Measurements from ENCODE around the gene CCDC112. TPM values are rescaled to one million over a fixed set of nuclear protein-coding genes. Genes with fewer than 3 reads are reported as not detected.

CCDC112 gene
- total RNA-seq, 2 experiments from 2014 or later, result 3.1 to 3.9 TPM

- Mint-ChIP-seq H3K36me3 (ENCODE audit: low read depth) (no peaks in the 10 kb centered on the region), H3K27ac (no peak overlapping the region), H3K4me1 (ENCODE audit: low read depth) (peaks cover 11% of the 10 kb centered on the region), H3K9me3 (peaks cover under 1% of the 10 kb centered on the region), H3K27me3 (no peaks in the 10 kb centered on the region), H3K4me3 (peak overlapping the region; percentile 74)
- TF ChIP-seq CTCF (IDR thresholded peaks at IDR 0.05), result no peak
- CTCF ChIA-PET, result interaction anchor here (1.1 to 2.0 kb wide), 2 partner anchors 12 to 277 kb away, joined by 6 to 7 read pairs; no protein-coding TSS in a partner anchor
- Histone ChIP-seq H3K27ac (ENCODE audit: low read depth in 1 of 2, low read length in 2 of 2) (no peak overlapping the region), H3K4me1 (ENCODE audit: insufficient read depth, low read length) (peaks cover 12% of the 10 kb centered on the region), H3K9me3 (ENCODE audit: control insufficient read depth in 1 of 2, insufficient read depth in 1 of 2, low read length in 2 of 2) (peaks cover 0 to 1% of the 10 kb centered on the region in 2 experiments), H3K4me3 (ENCODE audit: low read length) (peak overlapping the region; percentile 28), H3K27me3 (ENCODE audit: control insufficient read depth in 1 of 2, insufficient read depth in 2 of 2, low read length in 2 of 2) (no peaks in the 10 kb centered on the region), H3K36me3 (ENCODE audit: insufficient read depth, low read length) (no peaks in the 10 kb centered on the region)
- intact Hi-C loops (cut with DNase I, micrococcal nuclease), result loop anchor here in 1 of 2 experiments (2.0 to 5.0 kb wide), 4 partner anchors 130 to 785 kb away; partner anchors contain the start of genes AP3S1, ATG12, FEM1C and TRIM36
- ATAC-seq (ENCODE audit: poor library complexity) (no peak), DNase-seq (no peak)
- POLR2A ChIA-PET, result interaction anchor here (0.6 to 4.6 kb wide), 10 partner anchors 8 to 789 kb away, joined by 3 to 33 read pairs (median 6); partner anchors contain the start of genes AP3S1, ATG12, COMMD10 and FEM1C
Measured at GRCh38 chr5:115297031-115297430, 577 bp upstream of the CCDC112 start.

DNA sequence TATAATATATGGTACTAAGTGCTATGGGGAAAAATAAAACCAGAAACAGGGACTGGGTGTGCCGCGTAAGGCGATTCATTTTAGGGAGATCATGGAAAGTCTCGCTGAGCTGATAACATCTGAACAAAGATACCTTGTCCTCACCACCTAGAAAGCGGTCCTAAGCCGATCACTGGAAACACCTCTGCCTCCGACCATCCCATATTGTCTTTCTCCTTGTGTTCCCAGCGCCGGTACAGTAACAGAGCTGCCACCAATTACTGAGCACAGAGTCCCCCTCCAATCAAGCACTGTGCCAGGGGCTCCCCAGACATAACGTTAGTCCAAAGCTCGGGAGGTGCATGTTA lies 704 bp downstream of the CCDC112 start:
- ATAC-seq (ENCODE audit: poor library complexity) (no peak), DNase-seq (no peak)
- intact Hi-C loops (cut with DNase I, micrococcal nuclease), result loop anchor here in 1 of 2 experiments (2.0 to 5.0 kb wide), 5 partner anchors 31 to 787 kb away; partner anchors contain the start of genes AP3S1, ATG12, FEM1C and TRIM36
- peak overlapping the region; percentile 10 for H3K27ac Mint-ChIP-seq
- Histone ChIP-seq H3K4me3 (ENCODE audit: low read length) (peak overlapping the region; percentile 55), H3K36me3 (ENCODE audit: insufficient read depth, low read length) (no peaks in the 10 kb centered on the region), H3K27me3 (ENCODE audit: control insufficient read depth in 1 of 2, insufficient read depth in 2 of 2, low read length in 2 of 2) (no peaks in the 10 kb centered on the region), H3K4me1 (ENCODE audit: insufficient read depth, low read length) (peaks cover 12% of the 10 kb centered on the region), H3K9me3 (ENCODE audit: control insufficient read depth in 1 of 2, insufficient read depth in 1 of 2, low read length in 2 of 2) (peaks cover 0 to 4% of the 10 kb centered on the region in 2 experiments), H3K27ac (ENCODE audit: low read depth in 1 of 2, low read length in 2 of 2) (no peak overlapping the region)
- H3K9me3 Mint-ChIP-seq, result peaks cover 2% of the 10 kb centered on the region
- no peaks in the 10 kb centered on the region for H3K36me3 Mint-ChIP-seq (ENCODE audit: low read depth)
- H3K4me1 Mint-ChIP-seq (ENCODE audit: low read depth), result peaks cover 11% of the 10 kb centered on the region
- H3K4me3 Mint-ChIP-seq, result peak overlapping the region; percentile 87
- POLR2A ChIA-PET, result interaction anchor here (0.7 to 4.6 kb wide), 12 partner anchors 9 to 789 kb away, joined by 3 to 33 read pairs (median 6); partner anchors contain the start of genes AP3S1, ATG12, COMMD10 and FEM1C
- TF ChIP-seq CTCF (IDR thresholded peaks at IDR 0.05), result no peak
- CTCF ChIA-PET, result interaction anchor here (0.9 to 2.0 kb wide), 3 partner anchors 8 to 33 kb away, joined by 3 to 7 read pairs (median 3); partner anchors contain the start of gene PGGT1B
- no peaks in the 10 kb centered on the region for H3K27me3 Mint-ChIP-seq

DNA sequence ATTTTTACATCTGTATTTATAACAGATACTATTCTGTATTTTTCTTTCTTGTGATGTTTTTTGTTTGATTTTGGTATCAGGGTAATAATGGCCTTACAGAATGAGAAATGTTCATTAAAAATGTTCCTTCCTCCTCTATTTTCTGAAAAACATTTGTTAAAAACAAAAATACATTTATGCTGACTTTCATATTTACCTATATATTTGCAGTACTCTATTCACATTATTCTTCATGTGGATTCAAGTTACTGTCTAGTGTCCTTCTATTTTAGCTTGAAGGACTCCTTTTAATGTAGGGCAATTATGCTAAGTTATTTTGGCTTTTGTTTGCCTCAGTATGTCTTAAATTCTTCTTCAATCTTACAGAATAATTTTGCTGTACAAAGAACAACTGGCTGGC lies 5.1 kb downstream of the CCDC112 start:
- ChIA-PET CTCF (no interaction called here), POLR2A (no interaction called here)
- H3K27ac ChIP-seq (ENCODE audit: low read depth in 1 of 2, low read length in 2 of 2), result no peak overlapping the region
- intact Hi-C loops (cut with DNase I, micrococcal nuclease), result no loop called here
- no peak for DNase-seq
- no peak for TF ChIP-seq CTCF (IDR thresholded peaks at IDR 0.05)
- no peaks in the 10 kb centered on the region for H3K36me3 ChIP-seq (ENCODE audit: insufficient read depth, low read length)
- no peaks in the 10 kb centered on the region for H3K27me3 Mint-ChIP-seq
- peaks cover 8% of the 10 kb centered on the region for H3K4me1 ChIP-seq (ENCODE audit: insufficient read depth, low read length)
- H3K9me3 Mint-ChIP-seq, result peaks cover 2% of the 10 kb centered on the region
- H3K4me3 Mint-ChIP-seq, result no peak overlapping the region
- no peak for ATAC-seq (ENCODE audit: poor library complexity)
- peaks cover 11% of the 10 kb centered on the region for H3K4me1 Mint-ChIP-seq (ENCODE audit: low read depth)
- H3K27me3 ChIP-seq (ENCODE audit: control insufficient read depth in 1 of 2, insufficient read depth in 2 of 2, low read length in 2 of 2), result no peaks in the 10 kb centered on the region
- H3K4me3 ChIP-seq (ENCODE audit: low read length), result no peak overlapping the region
- H3K9me3 ChIP-seq (ENCODE audit: control insufficient read depth in 1 of 2, insufficient read depth in 1 of 2, low read length in 2 of 2), result peaks cover 0 to 4% of the 10 kb centered on the region in 2 experiments
- no peaks in the 10 kb centered on the region for H3K36me3 Mint-ChIP-seq (ENCODE audit: low read depth)
- no peak overlapping the region for H3K27ac Mint-ChIP-seq

Data from CD4-positive, alpha-beta T cell (primary cell).